Omental fat pad (tissue), 4 donors: ENCODE data around the gene HYAL3. TPM values are rescaled to one million over a fixed set of nuclear protein-coding genes. Genes with fewer than 3 reads are reported as not detected.
"Not testable (repeated sequence)": the region's sequence is repeated elsewhere in the genome, so short reads cannot be mapped to it uniquely, and the experiment has no call there.

Source experiments
- ATAC-seq: fragments of 150-250 bp; one replicate; pipeline ENCODE4 v1.9.1; 2016; ENCODE audit warnings: mild to moderate bottlenecking, moderate library complexity; ENCODE audit not compliant: low FRiP score
- DNase-seq: peaks from one replicate; pipeline ENCODE4 v3.0.0-alpha.2; 2019; ENCODE audit warnings: low spot score
- total RNA-seq, 4 donors: library from RNA; depleted of rRNA; stranded (reverse); fragments of >200 nt; gene quantifications; one replicate each; pipeline ENCODE4 v1.1.0, GENCODE V29; 2016
- TF ChIP-seq, protein P1 (sequence below), 3 donors: fragments of 450-650 bp; IDR thresholded peaks; one replicate each; pipeline ENCODE4 v1.5.1; 2016 to 2017; ENCODE audit warnings: antibody characterized with exemption in 3 of 3, mild to moderate bottlenecking in 3 of 3, moderate library complexity in 2 of 3

Gene HYAL3
- total RNA-seq, 4 donors from 2014 or later: 1.9 to 6.2 (median 4.0) TPM

DNA sequence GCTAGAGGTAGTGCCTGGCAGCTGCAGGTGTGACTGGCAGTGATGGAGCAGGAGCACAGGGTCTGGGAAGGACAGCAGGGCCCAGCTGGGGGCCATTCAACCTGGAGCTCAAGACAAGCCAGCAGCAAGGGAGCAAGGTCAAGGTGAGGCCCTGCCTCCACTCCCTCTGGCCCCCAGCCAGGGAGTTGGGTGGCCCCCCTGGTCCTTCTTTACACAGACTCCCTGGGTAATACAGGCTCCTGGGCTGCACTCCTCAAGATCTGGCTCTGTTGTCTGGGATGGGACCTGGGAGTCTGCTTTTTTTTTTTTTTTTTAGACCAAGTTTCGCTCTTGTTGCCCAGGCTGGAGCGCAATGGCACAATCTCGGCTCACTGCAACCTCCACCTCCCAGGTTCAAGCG is 48.7 kb downstream of the HYAL3 start:
- no peak for DNase-seq
- no peak for ATAC-seq
- TF ChIP-seq, protein P1, sequence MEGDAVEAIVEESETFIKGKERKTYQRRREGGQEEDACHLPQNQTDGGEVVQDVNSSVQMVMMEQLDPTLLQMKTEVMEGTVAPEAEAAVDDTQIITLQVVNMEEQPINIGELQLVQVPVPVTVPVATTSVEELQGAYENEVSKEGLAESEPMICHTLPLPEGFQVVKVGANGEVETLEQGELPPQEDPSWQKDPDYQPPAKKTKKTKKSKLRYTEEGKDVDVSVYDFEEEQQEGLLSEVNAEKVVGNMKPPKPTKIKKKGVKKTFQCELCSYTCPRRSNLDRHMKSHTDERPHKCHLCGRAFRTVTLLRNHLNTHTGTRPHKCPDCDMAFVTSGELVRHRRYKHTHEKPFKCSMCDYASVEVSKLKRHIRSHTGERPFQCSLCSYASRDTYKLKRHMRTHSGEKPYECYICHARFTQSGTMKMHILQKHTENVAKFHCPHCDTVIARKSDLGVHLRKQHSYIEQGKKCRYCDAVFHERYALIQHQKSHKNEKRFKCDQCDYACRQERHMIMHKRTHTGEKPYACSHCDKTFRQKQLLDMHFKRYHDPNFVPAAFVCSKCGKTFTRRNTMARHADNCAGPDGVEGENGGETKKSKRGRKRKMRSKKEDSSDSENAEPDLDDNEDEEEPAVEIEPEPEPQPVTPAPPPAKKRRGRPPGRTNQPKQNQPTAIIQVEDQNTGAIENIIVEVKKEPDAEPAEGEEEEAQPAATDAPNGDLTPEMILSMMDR (IDR thresholded peaks at IDR 0.05): no peak

DNA sequence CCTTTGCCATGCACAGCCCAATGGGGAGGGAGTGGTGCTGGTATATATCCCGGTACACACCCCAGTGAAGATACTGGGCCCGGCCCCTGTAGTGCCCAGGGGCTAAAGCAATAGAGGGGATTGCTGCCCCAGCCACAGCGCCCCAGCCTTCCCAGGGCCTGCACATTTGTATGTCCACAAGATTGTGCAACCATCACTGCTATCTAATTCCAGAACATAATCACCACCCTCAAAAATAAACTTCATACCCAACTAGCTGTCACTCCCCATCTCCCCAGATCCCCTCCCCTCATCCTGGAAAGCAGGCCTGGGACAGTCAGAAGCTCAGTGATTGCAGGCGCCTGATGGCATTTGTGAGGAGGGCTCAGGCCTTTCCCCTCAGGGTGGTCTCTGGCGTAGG is 49.7 kb downstream of the HYAL3 start:
- TF ChIP-seq, protein P1 (IDR thresholded peaks at IDR 0.05): no peak
- DNase-seq (no peak), ATAC-seq (no peak)

DNA sequence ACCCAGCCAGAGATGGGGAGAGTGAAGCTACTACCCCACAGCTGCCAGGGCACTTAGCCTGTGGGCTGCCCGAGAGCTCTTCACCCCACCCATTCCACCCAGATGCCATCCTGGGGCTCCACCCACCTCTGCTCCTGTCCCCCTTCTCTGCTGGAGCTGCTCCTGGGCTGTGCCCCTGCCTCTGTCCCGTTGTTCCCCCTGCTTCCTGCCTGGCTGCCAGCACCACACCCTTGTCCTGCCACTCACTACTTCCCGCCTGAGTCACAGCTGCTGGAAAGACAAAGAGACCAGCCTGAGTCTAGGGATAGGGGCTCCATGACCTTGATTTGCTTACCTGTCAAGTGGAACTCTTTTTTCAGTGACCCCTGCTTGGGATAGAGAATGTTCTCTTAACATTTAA is 50.8 kb downstream of the HYAL3 start:
- ATAC-seq: peak; percentile 16
- TF ChIP-seq, protein P1 (IDR thresholded peaks at IDR 0.05): no peak
- no peak for DNase-seq

DNA sequence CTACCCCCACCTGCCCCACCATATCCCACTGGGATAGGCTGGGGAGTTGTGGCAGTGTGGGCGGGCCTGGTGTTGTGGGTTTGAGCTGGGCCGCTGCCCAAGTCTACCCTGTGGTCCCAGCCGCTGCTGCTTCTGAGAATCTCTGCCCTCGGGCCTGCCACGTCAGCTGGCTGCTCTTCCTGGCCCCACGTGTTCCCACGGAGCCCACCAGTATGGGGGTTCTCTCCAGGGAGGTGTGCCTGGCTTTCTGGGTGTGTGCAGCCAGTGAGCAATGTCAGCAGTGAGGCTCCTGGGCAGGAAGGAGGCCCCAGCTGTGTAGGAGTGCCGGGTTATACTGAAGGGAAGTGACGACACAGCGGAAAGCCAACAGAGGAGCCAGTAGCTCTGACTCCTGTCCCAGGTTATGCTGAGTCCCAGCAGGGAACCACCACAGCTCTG is 52.7 kb downstream of the HYAL3 start:
- ATAC-seq: peak; percentile 55
- DNase-seq: no peak
- TF ChIP-seq, protein P1 (IDR thresholded peaks at IDR 0.05): no peak

DNA sequence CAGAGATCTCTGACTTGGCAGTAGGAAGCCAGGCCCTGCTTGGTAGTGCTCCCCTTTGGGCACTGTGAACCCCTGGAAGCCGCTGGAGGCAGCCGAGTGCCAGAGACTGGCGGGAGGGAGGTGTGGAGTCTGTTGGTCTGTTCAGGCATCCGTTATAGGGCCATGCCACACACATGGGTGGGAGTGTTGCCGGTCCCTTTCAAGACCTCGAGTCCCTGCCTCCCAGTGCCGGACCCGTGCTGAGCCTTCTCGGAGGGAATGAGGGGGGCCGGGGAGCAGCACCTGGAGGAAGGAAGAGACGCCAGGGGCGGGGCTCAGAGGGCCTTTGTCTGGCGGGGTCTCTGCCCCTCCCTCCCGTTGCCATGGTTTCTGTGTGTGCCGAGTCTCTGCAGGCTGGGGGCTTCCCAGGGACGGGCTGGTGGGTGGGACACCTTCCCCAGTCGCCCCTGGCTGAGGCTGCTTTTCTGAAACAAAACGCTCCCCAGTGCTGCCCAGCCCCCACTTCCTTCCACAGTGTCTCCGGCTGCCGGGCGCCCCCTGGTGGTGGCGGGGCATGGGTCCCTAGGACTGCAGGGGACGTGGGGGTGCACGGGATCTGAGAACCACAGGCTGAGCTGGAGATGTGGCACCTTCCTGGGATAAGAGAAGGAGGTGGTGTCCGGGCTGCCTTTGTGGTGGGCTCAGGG is 53.2 kb downstream of the HYAL3 start:
- peak; percentile 80 for ATAC-seq
- peak; percentile 99 for DNase-seq
- TF ChIP-seq, protein P1 (IDR thresholded peaks at IDR 0.05): peak in 2 of 3 donors; percentile 87

DNA sequence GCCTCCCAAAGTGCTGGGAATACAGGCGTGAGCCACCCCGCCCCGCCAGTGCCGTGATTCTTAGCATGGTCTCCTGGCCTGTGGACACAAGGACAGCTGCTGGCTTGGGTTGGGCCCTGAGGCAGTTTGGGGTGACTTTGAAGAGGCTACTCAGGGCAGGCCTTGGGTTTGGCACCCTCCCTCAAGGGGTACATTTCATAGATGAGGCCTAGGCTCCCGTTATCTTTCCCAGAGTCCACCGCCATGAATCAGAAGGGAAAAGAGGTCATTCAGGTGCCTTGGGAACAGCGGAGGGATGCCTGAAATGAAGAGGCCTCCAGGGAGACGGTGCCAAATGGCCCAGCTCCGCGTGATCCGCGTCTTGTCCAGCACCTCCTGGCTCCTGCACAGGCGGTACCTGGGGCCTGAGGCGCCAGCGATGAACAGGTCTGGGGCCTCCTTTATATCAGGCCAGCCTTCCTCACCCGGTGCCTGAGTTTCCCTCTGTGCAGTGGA is 53.9 kb downstream of the HYAL3 start:
- ATAC-seq (no peak), DNase-seq (no peak)
- TF ChIP-seq, protein P1 (IDR thresholded peaks at IDR 0.05): no peak

DNA sequence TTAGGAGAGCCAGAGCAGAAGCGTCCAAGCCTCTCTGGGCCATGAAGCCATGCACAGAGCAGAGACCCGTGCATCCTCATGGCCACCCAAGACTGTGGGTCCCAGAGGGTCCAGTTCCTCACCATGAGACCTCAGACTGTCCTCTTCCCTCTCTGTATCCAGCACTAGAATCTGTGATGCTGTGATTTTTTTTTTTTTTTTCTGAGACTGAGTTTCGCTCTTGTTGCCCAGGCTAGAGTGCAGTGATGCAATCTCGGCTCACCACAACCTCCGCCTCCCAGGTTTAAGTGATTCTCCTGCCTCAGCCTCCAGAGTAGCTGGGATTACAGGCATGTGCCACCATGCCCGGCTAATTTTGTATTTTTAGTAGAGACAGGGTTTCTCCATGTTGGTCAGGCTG is 54.4 kb downstream of the HYAL3 start:
- not testable (repeated sequence) for DNase-seq, ATAC-seq
